Right renal pelvis (tissue), 4 donors: ENCODE results near the gene TBC1D24. TPM values are rescaled to one million over a fixed set of nuclear protein-coding genes. Genes with fewer than 3 reads are reported as not detected.

Experiments used
- DNase-seq, 4 donors: peaks; one replicate each; pipeline ENCODE4 v3.0.0-alpha.2; 2013; ENCODE audit warnings: low read depth in 4 of 4, low spot score in 3 of 4, missing footprints in 1 of 4
- polyA plus RNA-seq, 4 donors: library from polyadenylated mRNA; unstranded; fragments of 120-200 nt; gene quantifications; one replicate each; pipeline ENCODE4 v1.2.1, GENCODE V29; 2013; ENCODE audit not compliant: insufficient read length in 4 of 4

TBC1D24 gene
- polyA plus RNA-seq, 4 donors = 15.8 to 20.3 (median 17.9) TPM

GRCh38 chr16:2481676-2482075 lies 6.7 kb downstream of the TBC1D24 start:
- DNase-seq = no peak

DNA sequence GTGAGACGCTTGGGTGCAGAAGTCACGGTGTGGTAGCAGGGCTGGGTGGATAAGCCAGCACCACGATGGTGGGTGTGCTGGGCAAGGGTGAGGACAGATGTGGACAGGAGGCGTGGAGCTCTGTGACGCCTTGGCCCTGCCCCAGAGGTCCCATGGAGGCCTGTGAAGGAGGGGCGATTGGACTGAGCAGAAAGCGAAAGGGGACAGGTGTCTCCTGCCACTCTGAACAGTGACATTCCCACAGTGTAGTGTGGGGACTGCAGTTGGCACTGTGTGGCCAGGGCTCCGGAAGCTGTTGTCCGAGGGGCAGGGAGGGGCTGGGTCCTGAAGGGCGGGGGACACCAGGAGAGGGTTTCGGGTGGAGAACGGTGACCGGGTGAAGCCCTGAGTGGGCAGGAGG lies 7.3 kb downstream of the TBC1D24 start:
- DNase-seq = no peak

- no peak for DNase-seq
These were observed 8.0 kb downstream of the TBC1D24 start for GRCh38 chr16:2482708-2483534.

DNA sequence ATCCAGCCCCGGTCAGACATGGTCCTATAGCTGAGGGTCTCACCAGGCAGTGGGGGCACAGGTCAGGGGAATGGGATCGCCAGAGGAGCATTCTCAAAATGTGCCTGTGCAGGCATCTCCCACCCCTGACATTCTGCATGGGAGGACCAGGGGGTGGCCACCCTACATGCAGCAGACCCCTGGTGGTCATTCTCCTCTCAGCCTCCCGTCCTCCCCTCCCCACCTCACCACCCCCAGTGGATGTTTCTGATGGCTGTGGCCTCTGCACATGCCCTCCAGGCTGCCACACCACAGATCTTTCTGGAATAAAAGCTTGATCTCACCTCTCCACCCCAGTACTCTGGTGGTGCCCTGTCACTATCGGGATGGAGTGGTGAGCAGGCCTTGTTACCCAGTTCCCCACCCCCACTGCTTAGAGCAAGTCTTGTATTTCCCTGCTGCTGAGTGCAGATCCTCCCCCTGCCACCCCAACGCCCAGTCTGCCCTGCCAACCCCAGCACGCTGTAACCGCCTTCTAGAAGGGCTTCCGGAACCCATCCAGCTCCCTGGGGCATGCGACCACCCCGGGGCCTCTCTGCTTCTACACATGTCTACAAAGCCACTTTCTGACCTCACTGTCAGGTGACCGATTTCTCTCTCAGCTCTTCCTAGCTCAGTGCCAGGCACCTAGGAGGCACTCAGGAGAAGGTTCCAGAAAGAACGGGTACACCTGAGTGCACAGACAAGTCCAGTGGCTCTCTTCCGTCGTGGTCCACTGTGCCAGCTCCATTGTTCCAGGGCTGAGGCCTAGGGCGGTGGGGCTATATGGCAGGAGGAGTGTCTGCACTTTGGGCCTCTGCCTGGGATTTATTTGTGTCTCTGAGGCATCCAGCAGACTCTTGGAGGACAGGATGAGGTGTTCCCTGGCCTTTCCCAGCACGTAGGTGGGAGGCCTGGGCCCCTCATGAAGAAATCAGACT lies 9.3 kb downstream of the TBC1D24 start:
- no peak for DNase-seq

DNA sequence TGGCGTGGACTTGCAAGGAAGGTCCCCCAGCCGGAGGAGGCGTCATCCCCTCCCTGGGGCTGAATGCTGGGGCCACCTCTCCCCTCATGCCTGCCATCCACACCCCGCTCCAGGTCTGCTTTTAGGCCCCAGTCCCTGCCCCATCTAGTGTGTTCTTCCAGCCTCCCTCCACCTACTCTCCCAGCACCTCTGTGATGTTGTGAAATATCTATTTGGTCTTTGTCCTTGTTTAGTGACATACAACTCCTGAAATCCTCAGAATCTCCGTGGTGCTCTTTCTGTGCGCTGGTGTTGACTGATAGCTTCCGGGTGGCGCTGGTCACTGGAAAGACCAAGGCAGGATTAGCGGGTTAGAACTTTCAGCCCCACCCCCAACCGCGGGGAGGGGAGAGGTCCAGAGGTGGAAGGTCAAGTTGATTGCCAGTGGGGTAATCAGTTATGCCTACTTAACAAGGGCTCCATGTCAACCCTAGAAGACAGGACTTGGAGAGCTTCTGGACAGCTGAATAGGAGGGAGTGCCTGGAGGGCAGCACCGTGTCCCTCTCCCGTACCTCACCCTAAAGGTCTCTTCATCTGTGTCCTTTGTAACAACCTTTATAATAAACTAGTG lies 10.1 kb downstream of the TBC1D24 start:
- no peak for DNase-seq

DNA sequence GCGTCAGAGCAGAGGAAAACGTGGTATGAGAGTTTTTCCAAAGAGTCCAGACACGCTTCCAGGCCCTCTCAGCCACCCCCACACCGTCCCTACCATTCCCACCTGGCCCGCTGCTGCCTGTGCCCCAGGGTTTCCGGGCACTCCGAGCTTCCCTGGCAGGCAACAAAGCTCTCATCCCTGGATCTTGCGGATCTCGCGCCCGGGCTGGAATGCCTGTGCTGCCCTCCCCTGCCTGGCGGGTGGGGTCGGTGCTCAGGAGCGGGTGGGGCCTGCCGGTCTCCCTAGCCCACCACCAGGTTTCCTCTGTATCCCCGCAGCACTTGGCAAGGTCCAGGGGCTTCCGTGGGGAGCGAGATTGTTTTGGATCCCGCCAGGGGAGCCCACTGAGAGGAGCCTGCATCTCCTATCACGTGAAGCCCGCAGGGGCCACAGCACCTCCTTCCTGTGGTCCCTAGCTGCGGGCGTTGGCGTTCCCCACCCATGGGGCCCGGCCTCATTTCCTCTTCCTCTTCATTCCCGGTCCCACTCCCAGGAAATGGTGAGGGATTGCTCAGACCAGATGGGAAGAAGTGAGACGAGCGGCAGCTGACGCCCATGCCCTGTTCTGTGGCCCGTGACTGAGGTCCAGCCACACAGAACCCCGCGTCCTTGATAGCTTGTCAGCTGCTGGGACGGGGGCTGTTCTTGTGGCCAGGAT lies 11.0 kb downstream of the TBC1D24 start:
- no peak for DNase-seq

DNA sequence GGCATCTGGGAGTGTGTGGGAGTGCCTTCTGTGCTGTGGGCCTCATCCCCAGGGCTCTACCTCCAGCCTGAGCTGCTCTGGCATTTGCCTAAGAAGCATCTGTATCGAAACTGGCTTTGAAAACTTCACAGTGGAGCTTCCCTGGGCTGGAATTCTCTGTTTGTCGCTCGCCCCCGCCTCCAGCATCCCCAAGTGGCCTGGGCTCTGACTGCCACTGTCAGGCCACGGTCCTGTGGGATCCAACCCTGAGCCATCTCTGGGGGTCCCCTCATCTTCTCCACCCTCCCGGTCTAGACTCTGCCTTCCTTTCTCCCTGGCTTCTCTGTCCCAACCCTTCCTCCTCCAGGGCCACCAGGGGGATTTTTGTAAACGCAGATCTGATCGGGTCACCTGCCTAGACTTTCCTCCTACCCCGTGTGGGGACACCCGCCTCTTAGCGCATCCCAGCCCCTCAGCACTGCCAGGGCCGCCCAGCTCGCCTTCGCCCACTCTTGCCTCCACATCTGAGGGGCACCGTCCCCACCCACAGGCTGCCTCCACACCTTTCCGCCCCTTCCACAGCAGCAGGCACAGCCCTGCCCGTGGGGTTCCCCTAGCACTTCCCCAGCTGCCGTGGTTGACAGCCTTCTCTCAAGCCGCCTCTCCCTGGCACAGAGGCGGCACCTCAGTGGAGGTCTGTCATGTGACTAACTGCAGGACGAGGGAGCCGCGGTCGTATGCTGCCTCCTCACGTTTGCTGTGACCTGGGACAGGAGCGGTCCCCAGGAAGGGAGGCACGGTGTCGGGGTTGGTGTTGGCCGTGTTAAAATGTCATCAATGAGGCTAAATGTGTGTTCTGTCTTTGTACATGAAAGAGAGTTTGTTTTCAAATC lies 12.0 kb downstream of the TBC1D24 start:
- DNase-seq = no peak

DNA sequence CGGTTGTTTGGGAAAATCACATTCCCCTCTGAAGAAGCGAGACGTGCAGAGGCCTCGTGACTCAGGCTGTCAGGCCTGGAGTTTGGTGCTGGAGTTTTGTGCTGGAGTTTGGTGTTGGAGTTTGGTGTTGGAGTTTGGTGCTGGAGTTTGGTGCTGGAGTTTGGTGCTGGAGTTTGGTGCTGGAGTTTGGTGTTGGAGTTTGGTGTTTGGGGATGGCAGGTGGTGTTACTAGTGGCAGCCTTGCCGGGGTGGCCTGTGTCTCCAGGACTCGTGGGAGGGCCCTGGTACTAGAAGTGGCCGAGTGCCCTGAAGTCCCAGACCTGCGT lies 12.6 kb downstream of the TBC1D24 start:
- DNase-seq = no peak

DNA sequence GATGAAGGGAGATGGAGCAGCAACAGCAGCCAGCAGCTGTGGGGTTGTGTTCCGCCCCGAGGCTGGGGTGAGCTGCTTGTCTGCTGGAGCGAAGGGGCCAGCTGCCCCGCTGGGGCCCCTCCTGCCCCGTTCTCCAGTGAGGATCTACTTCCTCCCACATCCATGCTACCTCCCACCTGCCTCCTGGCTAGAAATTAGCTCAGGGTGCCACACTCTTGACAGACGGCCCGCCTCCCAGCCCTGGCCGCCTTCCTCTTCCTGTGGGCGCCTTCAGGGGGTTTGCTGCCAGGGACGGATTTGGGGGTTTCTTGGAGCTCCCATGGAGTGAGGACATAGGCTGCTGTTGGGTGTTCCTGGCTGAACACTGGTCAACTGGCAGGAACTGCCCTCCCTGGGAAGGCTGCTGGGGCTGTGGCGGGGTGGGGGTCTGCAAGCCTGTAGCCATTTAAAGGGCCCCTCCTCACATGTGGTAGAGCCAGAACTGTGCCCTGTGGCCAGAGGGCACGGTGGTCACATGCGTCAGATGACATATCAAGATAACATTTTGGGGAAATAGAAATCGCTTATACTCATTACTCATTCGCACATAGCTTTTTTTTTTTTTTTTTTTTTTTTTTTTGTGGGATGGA lies 13.1 kb downstream of the TBC1D24 start:
- no peak for DNase-seq

DNA sequence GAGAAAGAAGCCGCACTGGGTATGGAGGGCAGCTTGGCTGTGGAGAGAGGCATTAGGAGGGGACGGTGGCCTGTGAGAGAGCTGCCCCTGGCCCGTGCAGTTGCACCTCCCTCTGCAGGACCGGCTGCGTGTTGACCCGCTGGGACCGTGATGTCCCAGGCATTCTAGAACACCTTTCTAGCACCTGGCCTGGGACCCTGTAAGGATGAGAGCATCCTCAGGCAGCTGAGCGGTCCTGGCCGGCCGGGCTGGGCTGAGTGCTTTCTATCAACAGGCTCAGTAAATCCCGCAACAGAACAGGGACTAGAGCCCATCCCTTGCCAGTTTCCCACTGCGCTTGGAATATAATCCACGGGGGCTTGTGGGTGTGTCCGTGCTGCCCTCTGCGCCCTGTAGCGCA lies 14.7 kb downstream of the TBC1D24 start:
- DNase-seq = no peak

- DNase-seq = no peak
These were observed 15.5 kb downstream of the TBC1D24 start for GRCh38 chr16:2490190-2491105.

DNA sequence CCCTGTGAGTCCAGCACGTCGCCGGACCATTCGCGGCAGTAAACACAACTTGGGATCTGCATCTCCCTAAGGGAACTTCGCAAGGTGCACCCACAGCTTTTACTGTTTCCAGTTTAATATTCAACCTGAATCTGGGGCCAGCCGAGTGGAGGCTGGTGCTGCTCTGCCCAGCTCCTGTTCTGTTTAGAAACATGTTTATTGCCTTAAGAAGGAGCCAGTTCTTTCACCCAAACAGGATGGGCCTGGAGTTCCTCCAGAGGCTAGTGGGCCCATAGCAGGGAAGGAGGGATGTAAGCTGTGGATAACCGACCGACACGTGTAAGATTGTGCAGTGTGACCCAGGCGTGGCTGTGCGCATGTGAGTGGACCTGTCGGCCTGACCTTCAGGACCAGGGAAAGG lies 17.4 kb downstream of the TBC1D24 start:
- DNase-seq = no peak

DNA sequence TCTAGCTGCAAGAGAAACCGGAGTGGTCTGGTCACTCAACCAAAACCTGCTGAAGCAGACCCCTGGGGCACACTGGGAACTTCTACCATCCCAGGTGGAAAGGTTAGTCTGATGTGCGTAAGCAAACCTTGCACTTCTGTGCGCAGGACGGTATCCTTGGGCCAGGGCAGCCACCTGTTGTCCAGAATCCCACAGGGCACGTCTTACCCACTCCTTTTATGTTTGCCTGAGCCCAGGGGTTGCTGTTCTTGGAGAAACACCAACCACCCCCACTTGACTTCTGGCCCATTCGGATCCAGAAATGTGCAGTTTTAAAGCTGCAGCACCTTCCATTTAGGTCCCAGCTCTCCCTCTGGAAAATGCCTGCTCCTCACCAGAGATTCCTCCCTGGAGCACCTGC lies 18.7 kb downstream of the TBC1D24 start:
- no peak for DNase-seq

DNA sequence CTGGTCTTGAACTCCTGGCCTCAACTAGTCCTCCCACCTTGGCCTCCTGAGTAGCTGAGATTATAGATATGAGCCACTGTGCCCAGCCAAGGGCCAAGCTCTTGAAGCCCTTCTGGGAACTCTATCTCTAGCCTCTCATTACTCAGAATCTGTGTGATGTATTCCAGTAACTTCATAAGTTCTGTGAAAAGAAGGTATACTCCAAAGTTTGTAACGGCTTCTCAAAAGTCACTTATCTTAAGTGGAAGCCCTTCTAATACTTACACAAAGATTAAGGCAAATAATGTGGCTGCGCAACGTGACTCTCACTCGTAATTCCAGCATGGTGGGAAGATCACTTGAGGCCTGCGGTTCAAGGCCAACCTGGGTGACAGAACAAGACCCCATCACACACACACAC lies 19.7 kb downstream of the TBC1D24 start:
- DNase-seq = no peak

DNA sequence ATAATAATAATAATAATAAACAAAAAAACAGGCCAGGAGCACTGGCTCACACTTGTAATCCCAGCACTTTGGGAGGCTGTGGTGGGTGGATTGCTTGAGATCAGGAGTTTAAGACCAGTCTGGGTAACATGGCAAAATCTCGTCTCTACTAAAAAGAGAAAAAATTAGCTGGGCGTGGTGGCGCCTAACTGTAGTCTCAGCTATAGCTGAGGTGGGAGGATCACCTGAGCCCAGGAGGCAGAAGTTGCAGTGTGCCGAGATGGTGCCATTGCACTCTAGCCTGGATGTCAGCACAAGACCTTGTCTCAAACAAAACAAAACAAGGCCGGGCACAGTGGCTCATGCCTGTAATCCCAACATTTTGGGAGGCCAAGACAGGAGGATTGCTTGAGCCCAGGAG lies 20.1 kb downstream of the TBC1D24 start:
- no peak for DNase-seq

DNA sequence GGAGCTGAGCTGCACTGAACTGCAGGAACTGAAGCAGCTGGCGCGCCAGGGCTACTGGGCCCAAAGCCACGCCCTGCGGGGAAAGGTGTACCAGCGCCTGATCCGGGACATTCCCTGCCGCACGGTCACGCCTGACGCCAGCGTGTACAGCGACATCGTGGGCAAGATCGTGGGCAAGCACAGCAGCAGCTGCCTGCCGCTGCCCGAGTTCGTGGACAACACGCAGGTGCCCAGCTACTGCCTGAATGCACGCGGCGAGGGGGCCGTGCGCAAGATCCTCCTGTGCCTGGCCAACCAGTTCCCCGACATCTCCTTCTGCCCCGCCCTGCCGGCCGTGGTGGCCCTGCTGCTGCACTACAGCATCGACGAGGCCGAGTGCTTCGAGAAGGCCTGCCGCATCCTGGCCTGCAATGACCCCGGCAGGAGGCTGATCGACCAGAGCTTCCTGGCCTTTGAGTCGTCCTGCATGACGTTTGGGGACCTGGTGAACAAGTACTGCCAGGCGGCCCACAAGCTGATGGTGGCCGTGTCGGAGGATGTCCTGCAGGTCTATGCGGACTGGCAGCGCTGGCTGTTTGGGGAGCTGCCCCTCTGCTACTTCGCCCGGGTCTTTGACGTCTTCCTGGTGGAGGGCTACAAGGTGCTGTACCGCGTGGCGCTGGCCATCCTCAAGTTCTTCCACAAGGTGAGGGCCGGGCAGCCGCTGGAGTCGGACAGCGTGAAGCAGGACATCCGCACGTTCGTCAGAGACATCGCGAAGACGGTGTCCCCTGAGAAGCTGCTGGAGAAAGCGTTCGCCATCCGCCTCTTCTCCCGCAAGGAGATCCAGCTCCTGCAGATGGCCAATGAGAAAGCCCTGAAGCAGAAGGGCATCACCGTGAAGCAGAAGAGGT lies 21.5 kb downstream of the TBC1D24 start:
- no peak for DNase-seq

- DNase-seq = no peak
These were observed 22.2 kb downstream of the TBC1D24 start for GRCh38 chr16:2497116-2497630.
